Breast epithelium (tissue), 3 donors: Measurements from ENCODE around the gene ANKRD63.

Experiments
- CTCF ChIP-seq, 3 donors: fragments of 450-650 bp; IDR thresholded peaks; one replicate each; pipeline ENCODE4 v1.5.1; 2016 to 2017; ENCODE audit warnings: antibody characterized with exemption in 3 of 3, mild to moderate bottlenecking in 3 of 3, moderate library complexity in 3 of 3
- POLR2AphosphoS5 ChIP-seq, 3 donors: sonication (generic); formaldehyde crosslinking; IDR thresholded peaks; one replicate each; pipeline ENCODE4 v1.6.1; 2017; ENCODE audit warnings: antibody characterized with exemption in 3 of 3

GRCh38 chr15:40275954-40276353 is 6.9 kb downstream of the ANKRD63 start:
- TF ChIP-seq POLR2AphosphoS5 (IDR thresholded peaks at IDR 0.05): no peak
- TF ChIP-seq CTCF (IDR thresholded peaks at IDR 0.05): no peak
